B cell (primary cell): ENCODE results near the gene CLCNKA.

Experiments
- EZH2 ChIP-seq: IDR thresholded peaks from 2 replicates; pipeline ENCODE4 v1.6.1; 2012; ENCODE audit warnings: borderline replicate concordance, low read depth, mild to moderate bottlenecking, moderate library complexity, low read length; ENCODE audit not compliant: insufficient read depth, poor library complexity, severe bottlenecking
- TF ChIP-seq, protein P1 (sequence below): fragments of 200-600 bp; IDR thresholded peaks from one replicate; pipeline ENCODE4 v1.8.0; 2022; ENCODE audit warnings: antibody characterized with exemption, mild to moderate bottlenecking

DNA sequence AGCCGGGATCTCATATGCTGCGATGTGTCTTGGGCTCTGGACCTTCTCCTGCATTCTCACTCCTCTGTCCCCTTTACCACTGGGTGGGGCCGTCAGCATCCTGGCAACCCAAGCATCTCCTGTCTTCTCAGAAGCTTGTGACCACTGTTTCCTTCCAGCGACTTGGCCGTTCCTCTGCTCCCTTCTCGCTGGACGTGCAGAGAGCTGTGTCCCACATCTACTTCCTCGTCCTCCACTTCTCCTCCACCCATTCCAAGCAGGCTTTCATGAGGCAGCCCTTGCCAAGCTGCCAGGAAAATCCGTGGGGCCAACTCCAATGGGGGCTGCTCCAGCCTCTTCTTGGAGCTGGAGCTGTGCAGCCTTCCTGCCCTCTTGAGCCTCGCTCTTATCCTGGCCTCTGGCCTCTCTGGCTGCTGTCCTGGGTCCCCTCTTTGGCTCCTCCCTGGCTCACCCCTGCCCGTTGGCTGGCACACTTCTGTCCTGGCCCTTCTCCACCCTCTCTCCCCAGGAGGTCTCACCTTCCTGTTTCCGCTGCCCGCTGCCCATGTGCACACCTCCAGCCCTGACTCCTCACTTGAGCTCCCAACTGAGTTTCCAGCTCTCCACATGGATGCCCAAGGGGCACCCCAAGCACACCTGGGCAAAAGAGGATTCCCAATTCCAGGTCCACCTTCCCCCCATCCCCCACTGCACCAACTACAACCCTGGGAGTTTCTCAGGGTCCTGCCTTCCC lies 42.9 kb downstream of the CLCNKA start:
- TF ChIP-seq, protein P1, sequence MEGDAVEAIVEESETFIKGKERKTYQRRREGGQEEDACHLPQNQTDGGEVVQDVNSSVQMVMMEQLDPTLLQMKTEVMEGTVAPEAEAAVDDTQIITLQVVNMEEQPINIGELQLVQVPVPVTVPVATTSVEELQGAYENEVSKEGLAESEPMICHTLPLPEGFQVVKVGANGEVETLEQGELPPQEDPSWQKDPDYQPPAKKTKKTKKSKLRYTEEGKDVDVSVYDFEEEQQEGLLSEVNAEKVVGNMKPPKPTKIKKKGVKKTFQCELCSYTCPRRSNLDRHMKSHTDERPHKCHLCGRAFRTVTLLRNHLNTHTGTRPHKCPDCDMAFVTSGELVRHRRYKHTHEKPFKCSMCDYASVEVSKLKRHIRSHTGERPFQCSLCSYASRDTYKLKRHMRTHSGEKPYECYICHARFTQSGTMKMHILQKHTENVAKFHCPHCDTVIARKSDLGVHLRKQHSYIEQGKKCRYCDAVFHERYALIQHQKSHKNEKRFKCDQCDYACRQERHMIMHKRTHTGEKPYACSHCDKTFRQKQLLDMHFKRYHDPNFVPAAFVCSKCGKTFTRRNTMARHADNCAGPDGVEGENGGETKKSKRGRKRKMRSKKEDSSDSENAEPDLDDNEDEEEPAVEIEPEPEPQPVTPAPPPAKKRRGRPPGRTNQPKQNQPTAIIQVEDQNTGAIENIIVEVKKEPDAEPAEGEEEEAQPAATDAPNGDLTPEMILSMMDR = no peak
- no peak for TF ChIP-seq EZH2
